HCT116 (cell line): Measurements from ENCODE around the gene PI4KA. TPM values are rescaled to one million over a fixed set of nuclear protein-coding genes. Genes with fewer than 3 reads are reported as not detected.

Experiments
- ATAC-seq: fragments of 200-7000 bp; cut with Tn5 transposase; 2 replicates; pipeline ENCODE4 v1.9.1; 2020; ENCODE audit warnings: mild to moderate bottlenecking, moderate library complexity
- BruUV-seq: library from RNA; stranded (reverse); fragments of 400-500 nt; replicated peaks from 2 replicates; lab custom pipeline; 2021; lab: Mats Ljungman, UMichigan
- CTCF ChIA-PET: fragments of 300-600 bp; sonication (Branson Sonifier 250); formaldehyde crosslinking; loops from one replicate; lab custom pipeline; 2021; ENCODE audit warnings: antibody characterized with exemption; lab: Charles Lee
- POLR2A ChIA-PET: fragments of 300-600, 350-600 bp; sonication (Branson Sonifier 250); formaldehyde crosslinking; loops from one replicate; lab custom pipeline; 2021; ENCODE audit warnings: antibody characterized with exemption; lab: Charles Lee
- RAD21 ChIA-PET, 2 experiments: fragments of 300-600 bp; sonication (Branson Sonifier 250); formaldehyde crosslinking; loops; one replicate each; lab custom pipeline; 2023; ENCODE audit warnings: low total read pairs in 2 of 2; ENCODE audit not compliant: uncharacterized antibody in 2 of 2, unreplicated experiment in 2 of 2, low non-redundant PET in 1 of 2; lab: Charles Lee
- DNase-seq: peaks from one replicate; pipeline ENCODE4 v3.0.0-alpha.2; 2010; ENCODE audit warnings: low read depth, low spot score
- H2AFZ ChIP-seq: fragments of 200-600 bp; shearing (Covaris generic), sonication (generic); 2 replicates; pipeline ENCODE4 v1.6.1; 2017; ENCODE audit warnings: low read depth, mixed run types, mixed read lengths, antibody characterized with exemption, low read length; ENCODE audit not compliant: poor library complexity, severe bottlenecking
- H3K27ac ChIP-seq: 2 replicates; pipeline ENCODE4 v1.5.1; 2012; ENCODE audit warnings: low read depth, low read length
- H3K27me3 ChIP-seq: fragments of 200-600 bp; sonication (generic); 2 replicates; pipeline ENCODE4 v1.6.1; 2016; ENCODE audit warnings: mixed run types, low read length, mixed read lengths; ENCODE audit not compliant: insufficient read depth
- H3K36me3 ChIP-seq, 2 experiments: fragments of 200-500 bp in 1 of 2; fragments of 200-600 bp in 1 of 2; sonication (Bioruptor generic) in 1 of 2; sonication (generic) in 1 of 2; 2 replicates each; pipeline versions ENCODE4 v1.5.1 to v1.6.1; 2014 to 2016; ENCODE audit warnings: low read length in 2 of 2, inconsistent platforms in 1 of 2, mixed read lengths in 1 of 2, mixed run types in 1 of 2; ENCODE audit not compliant: insufficient read depth in 2 of 2, control insufficient read depth in 1 of 2
- H3K4me1 ChIP-seq, 2 experiments: fragments of 200-600 bp in 1 of 2; sonication (generic) in 1 of 2; 2 replicates each; pipeline versions ENCODE4 v1.5.1 to v1.6.1; 2012 to 2017; ENCODE audit warnings: low read length in 2 of 2, inconsistent platforms in 1 of 2, mild to moderate bottlenecking in 1 of 2, mixed read lengths in 1 of 2, mixed run types in 1 of 2, moderate library complexity in 1 of 2; ENCODE audit not compliant: insufficient read depth in 2 of 2, control insufficient read depth in 1 of 2
- H3K4me2 ChIP-seq: fragments of 200-600 bp; sonication (generic); 2 replicates; pipeline ENCODE4 v1.6.1; 2017; ENCODE audit warnings: mixed run types, low read length, mixed read lengths
- H3K4me3 ChIP-seq, 2 experiments: fragments of 200-600 bp in 1 of 2; sonication (generic) in 1 of 2; replicated peaks in 1 of 2; 2 replicates each; pipeline ENCODE4 v1.5.1; 2011 to 2016; ENCODE audit warnings: low read length in 2 of 2, control low read depth in 1 of 2, low read depth in 1 of 2, mild to moderate bottlenecking in 1 of 2, mixed read lengths in 1 of 2, mixed run types in 1 of 2
- H3K79me2 ChIP-seq: fragments of 200-600 bp; sonication (generic); 2 replicates; pipeline ENCODE4 v1.6.1; 2017; ENCODE audit warnings: mild to moderate bottlenecking, mixed run types, low read length, moderate library complexity, mixed read lengths; ENCODE audit not compliant: insufficient read depth
- H3K9ac ChIP-seq: fragments of 200-600 bp; sonication (generic); 2 replicates; pipeline ENCODE4 v1.6.1; 2016; ENCODE audit warnings: low read length, mixed read lengths
- H3K9me2 ChIP-seq: fragments of 200-600 bp; sonication (generic), shearing (Covaris generic); 2 replicates; pipeline ENCODE4 v1.6.1; 2017; ENCODE audit warnings: mixed run types, mild to moderate bottlenecking, moderate library complexity; ENCODE audit not compliant: insufficient read depth
- H3K9me3 ChIP-seq, 2 experiments: fragments of 200-500 bp in 1 of 2; fragments of 200-600 bp in 1 of 2; sonication (Bioruptor generic) in 1 of 2; sonication (generic) in 1 of 2; 2 replicates each; pipeline ENCODE4 v1.6.1; 2014 to 2017; ENCODE audit warnings: low read length in 2 of 2, mixed read lengths in 2 of 2, inconsistent platforms in 1 of 2, low read depth in 1 of 2, mild to moderate bottlenecking in 1 of 2, mixed run types in 1 of 2, moderate library complexity in 1 of 2; ENCODE audit not compliant: control insufficient read depth in 1 of 2, insufficient read depth in 1 of 2
- H4K20me1 ChIP-seq: fragments of 200-600 bp; sonication (generic), shearing (Covaris generic); 2 replicates; pipeline ENCODE4 v1.6.1; 2017; ENCODE audit warnings: mixed run types, mild to moderate bottlenecking, moderate library complexity; ENCODE audit not compliant: insufficient read depth
- ATF3 ChIP-seq: IDR thresholded peaks from 2 replicates; pipeline ENCODE4 v1.6.1; 2012
- CBX3 ChIP-seq: IDR thresholded peaks from 2 replicates; pipeline ENCODE4 v1.6.1; 2012; ENCODE audit warnings: low read depth
- CEBPB ChIP-seq: IDR thresholded peaks from 2 replicates; pipeline ENCODE4 v1.6.1; 2012; ENCODE audit warnings: low read depth
- CTCF ChIP-seq, 3 experiments: fragments of 200-600 bp in 1 of 3; sonication (generic) in 1 of 3; IDR thresholded peaks in 2 of 3; conservative IDR thresholded peaks in 1 of 3; 2 replicates each; pipeline ENCODE4 v1.5.1; 2012 to 2017; ENCODE audit warnings: low read depth in 2 of 3, low read length in 2 of 3, antibody characterized with exemption in 1 of 3, borderline replicate concordance in 1 of 3, control low read depth in 1 of 3, mild to moderate bottlenecking in 1 of 3, mixed read lengths in 1 of 3, mixed run types in 1 of 3, moderate library complexity in 1 of 3; ENCODE audit not compliant: insufficient read depth in 1 of 3
- EZH2 ChIP-seq: fragments of 200-600 bp; sonication (generic); IDR thresholded peaks from 2 replicates; pipeline ENCODE4 v1.6.1; 2017; ENCODE audit warnings: antibody characterized with exemption, mixed run types
- EZH2phosphoT487 ChIP-seq: fragments of 200-600 bp; IDR thresholded peaks from 2 replicates; pipeline ENCODE4 v1.6.1; 2018; ENCODE audit warnings: antibody characterized with exemption, borderline replicate concordance
- FOSL1 ChIP-seq: IDR thresholded peaks from 2 replicates; pipeline ENCODE4 v1.6.1; 2012; ENCODE audit warnings: low read depth
- JUND ChIP-seq: IDR thresholded peaks from 2 replicates; pipeline ENCODE4 v1.6.1; 2012
- MAX ChIP-seq: IDR thresholded peaks from 2 replicates; pipeline ENCODE4 v1.6.1; 2012
- POLR2AphosphoS5 ChIP-seq: IDR thresholded peaks from 2 replicates; pipeline ENCODE4 v1.6.1; 2011; ENCODE audit warnings: mild to moderate bottlenecking, low read depth, low read length, moderate library complexity
- RAD21 ChIP-seq: IDR thresholded peaks from 2 replicates; pipeline ENCODE4 v1.6.1; 2012; ENCODE audit warnings: low read depth, mild to moderate bottlenecking
- SIN3A ChIP-seq: IDR thresholded peaks from 2 replicates; pipeline ENCODE4 v1.6.1; 2012; ENCODE audit warnings: low read depth
- SRF ChIP-seq: IDR thresholded peaks from 2 replicates; pipeline ENCODE4 v1.6.1; 2012; ENCODE audit warnings: low read depth
- YY1 ChIP-seq: IDR thresholded peaks from 2 replicates; pipeline ENCODE4 v1.6.1; 2011; ENCODE audit warnings: low read length, low read depth, moderate library complexity, mild to moderate bottlenecking; ENCODE audit not compliant: insufficient replicate concordance; ENCODE audit errors: extremely low read depth
- ZFX ChIP-seq: fragments of 450-650 bp; IDR thresholded peaks from 2 replicates; pipeline ENCODE4 v1.6.1; 2017
- ZNF274 ChIP-seq: fragments of 200-500 bp; sonication (Bioruptor generic); IDR thresholded peaks from 2 replicates; pipeline ENCODE4 v1.6.1; 2014; ENCODE audit warnings: mild to moderate bottlenecking, low read depth, low read length, inconsistent platforms
- intact Hi-C: fragments of 100-400 bp; cut with micrococcal nuclease; formaldehyde crosslinking; loops from 2 replicates; pipeline ENCODE4 v1.10.0; 2022
- total RNA-seq: library from RNA; stranded (reverse); gene quantifications from one replicate; pipeline ENCODE4 v1.2.1, GENCODE V29; 2021; ENCODE audit not compliant: unreplicated experiment

PI4KA gene
- total RNA-seq, 1 experiment from 2014 or later = 59.6 TPM

GRCh38 chr22:20802452-20802851 lies 56.2 kb downstream of the PI4KA start:
- POLR2A ChIA-PET = no interaction called here
- BruUV-seq = no TSS peak

More at GRCh38 chr22:20802452-20802851, 56.2 kb downstream of the PI4KA start:
- H3K79me2 ChIP-seq = no peaks in the 10 kb centered on the region
- H3K9me2 ChIP-seq = no peaks in the 10 kb centered on the region
- H3K9ac ChIP-seq = no peak overlapping the region
- no peak overlapping the region for H3K4me3 ChIP-seq
- no peak overlapping the region for H3K27ac ChIP-seq
- ChIA-PET RAD21 (no interaction called here), CTCF (no interaction called here)
- peaks cover 6 to 18% of the 10 kb centered on the region in 2 experiments for H3K4me1 ChIP-seq
- no peaks in the 10 kb centered on the region for H3K27me3 ChIP-seq
- H3K9me3 ChIP-seq = no peaks in the 10 kb centered on the region
- no peaks in the 10 kb centered on the region for H4K20me1 ChIP-seq
- no peak for DNase-seq
- H3K36me3 ChIP-seq = peaks cover 22 to 28% of the 10 kb centered on the region in 2 experiments; a peak in 3 of 4 replicates
- no peak overlapping the region for H2AFZ ChIP-seq
- ATAC-seq = no peak
- no peak for TF ChIP-seq SRF
- TF ChIP-seq ZNF274 = no peak
- TF ChIP-seq YY1 = no peak
- no peak for TF ChIP-seq ATF3
- no peak for TF ChIP-seq ZFX
- TF ChIP-seq JUND = no peak
- no peak for TF ChIP-seq POLR2AphosphoS5
- TF ChIP-seq EZH2phosphoT487 = no peak
- no peak for TF ChIP-seq SIN3A
- TF ChIP-seq CEBPB = no peak
- no peak for TF ChIP-seq MAX
- no peak for TF ChIP-seq CBX3
- no peak for TF ChIP-seq EZH2
- no peak for TF ChIP-seq CTCF (IDR thresholded peaks at IDR 0.05 in 2 of 3, conservative IDR thresholded peaks at IDR 0.05 in 1 of 3; ENCODE audit: borderline replicate concordance in 1 of 3, insufficient read depth in 1 of 3, low read depth in 2 of 3, low read length in 2 of 3)
- no peak for TF ChIP-seq FOSL1
- TF ChIP-seq RAD21 = no peak
- intact Hi-C loops = loop anchor here (5.0 kb wide), 1 partner anchor 180 kb away; the partner anchor contains the start of gene LZTR1
- H3K4me2 ChIP-seq = no peak overlapping the region
